Measurements from ENCODE around the gene GLRX2. TPM values are rescaled to one million over a fixed set of nuclear protein-coding genes. Genes with fewer than 3 reads are reported as not detected.

Gene GLRX2
- total and polyA plus RNA-seq, 3 experiments from 2014 or later = 13.2 to 49.6 (median 47.1) TPM

Other genes with a start within 250 kb of the GLRX2 start
- gene UCHL5, start 46.1 kb downstream of the GLRX2 start, total RNA-seq = 100 to 1,000 TPM; 106 to 110 TPM
- gene UCHL5, start 46.1 kb downstream of the GLRX2 start, polyA plus RNA-seq = 54.4 TPM
- gene RO60, start 45.8 kb downstream of the GLRX2 start, total RNA-seq = 10 to 100 TPM; 74.6 to 82.7 TPM
- gene RO60, start 45.8 kb downstream of the GLRX2 start, polyA plus RNA-seq = 128 TPM
- 10 to 100 TPM; 59.8 to 63.8 TPM for gene CDC73, start 16.6 kb upstream of the GLRX2 start, total RNA-seq
- 58.5 TPM for gene CDC73, start 16.6 kb upstream of the GLRX2 start, polyA plus RNA-seq
- 1 to 10 TPM; 2.4 TPM for gene B3GALT2, start 81.2 kb upstream of the GLRX2 start, total RNA-seq
- 2.9 TPM for gene B3GALT2, start 81.2 kb upstream of the GLRX2 start, polyA plus RNA-seq